ENCODE results near the gene C1QTNF8.

- TF ChIP-seq, protein P1, sequence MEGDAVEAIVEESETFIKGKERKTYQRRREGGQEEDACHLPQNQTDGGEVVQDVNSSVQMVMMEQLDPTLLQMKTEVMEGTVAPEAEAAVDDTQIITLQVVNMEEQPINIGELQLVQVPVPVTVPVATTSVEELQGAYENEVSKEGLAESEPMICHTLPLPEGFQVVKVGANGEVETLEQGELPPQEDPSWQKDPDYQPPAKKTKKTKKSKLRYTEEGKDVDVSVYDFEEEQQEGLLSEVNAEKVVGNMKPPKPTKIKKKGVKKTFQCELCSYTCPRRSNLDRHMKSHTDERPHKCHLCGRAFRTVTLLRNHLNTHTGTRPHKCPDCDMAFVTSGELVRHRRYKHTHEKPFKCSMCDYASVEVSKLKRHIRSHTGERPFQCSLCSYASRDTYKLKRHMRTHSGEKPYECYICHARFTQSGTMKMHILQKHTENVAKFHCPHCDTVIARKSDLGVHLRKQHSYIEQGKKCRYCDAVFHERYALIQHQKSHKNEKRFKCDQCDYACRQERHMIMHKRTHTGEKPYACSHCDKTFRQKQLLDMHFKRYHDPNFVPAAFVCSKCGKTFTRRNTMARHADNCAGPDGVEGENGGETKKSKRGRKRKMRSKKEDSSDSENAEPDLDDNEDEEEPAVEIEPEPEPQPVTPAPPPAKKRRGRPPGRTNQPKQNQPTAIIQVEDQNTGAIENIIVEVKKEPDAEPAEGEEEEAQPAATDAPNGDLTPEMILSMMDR (IDR thresholded peaks at IDR 0.05), result no peak
- TF ChIP-seq POLR2A (IDR thresholded peaks at IDR 0.05), result no peak
Measured at GRCh38 chr16:1053121-1053521, 42.9 kb downstream of the C1QTNF8 start.
